ENCODE measurements around the gene ALDH3A1. TPM values are rescaled to one million over a fixed set of nuclear protein-coding genes. Genes with fewer than 3 reads are reported as not detected.

ALDH3A1 gene
- total RNA-seq, 2 donors from 2014 or later: 3.7 to 6.6 TPM

DNA sequence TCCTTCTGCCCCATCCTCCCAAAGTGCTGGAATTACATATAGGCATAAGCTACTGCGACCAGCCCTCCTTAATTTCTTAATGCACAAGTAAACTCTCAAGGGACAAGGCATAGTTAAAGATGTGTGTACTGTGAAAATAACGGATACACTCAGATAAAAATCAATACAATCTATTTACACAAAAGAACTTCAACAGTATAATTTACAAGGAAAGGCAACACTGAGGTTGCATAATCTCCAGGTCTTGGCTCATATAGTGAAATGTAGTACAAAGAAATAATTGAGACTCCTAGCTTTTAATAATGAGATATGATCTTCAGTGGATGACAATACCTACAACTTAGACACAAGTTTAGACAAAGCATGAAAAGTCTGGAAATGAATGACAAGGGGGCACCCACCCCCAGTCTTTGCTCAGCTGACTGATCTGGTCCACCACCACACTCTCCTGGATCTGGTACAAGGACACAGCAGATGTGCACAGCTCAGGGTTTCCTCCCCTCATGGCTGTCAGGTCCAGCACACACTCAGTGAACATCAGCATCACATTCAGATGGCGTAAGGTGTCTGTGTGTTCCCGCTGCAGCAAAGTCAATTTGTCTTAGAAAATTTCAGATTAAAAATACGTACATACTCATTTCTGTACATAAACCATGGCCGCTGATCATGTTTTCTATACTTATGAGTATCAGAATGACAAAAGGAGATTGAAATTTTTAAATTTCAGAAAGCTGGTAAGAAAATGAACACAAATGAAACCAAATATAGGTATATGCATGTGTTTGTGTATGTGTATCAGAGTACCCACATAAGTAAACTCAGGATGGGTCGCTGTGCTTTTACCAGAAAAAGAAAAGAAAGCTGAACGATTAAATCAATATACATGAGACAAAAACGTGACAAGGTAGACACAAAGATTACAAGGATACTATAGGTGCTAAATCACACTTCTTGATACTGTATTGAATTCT lies 33.7 kb upstream of the ALDH3A1 start:
- no peaks in the 10 kb centered on the region for H3K4me1 ChIP-seq
- no peak for DNase-seq
- no peaks in the 10 kb centered on the region for H3K9me3 ChIP-seq
- no peak overlapping the region for H3K4me3 ChIP-seq
- no peak overlapping the region for H3K9ac ChIP-seq (ENCODE audit: low read depth in 2 of 2, low read length in 2 of 2)
- H3K27ac ChIP-seq: no peak overlapping the region
- TF ChIP-seq, protein P1, sequence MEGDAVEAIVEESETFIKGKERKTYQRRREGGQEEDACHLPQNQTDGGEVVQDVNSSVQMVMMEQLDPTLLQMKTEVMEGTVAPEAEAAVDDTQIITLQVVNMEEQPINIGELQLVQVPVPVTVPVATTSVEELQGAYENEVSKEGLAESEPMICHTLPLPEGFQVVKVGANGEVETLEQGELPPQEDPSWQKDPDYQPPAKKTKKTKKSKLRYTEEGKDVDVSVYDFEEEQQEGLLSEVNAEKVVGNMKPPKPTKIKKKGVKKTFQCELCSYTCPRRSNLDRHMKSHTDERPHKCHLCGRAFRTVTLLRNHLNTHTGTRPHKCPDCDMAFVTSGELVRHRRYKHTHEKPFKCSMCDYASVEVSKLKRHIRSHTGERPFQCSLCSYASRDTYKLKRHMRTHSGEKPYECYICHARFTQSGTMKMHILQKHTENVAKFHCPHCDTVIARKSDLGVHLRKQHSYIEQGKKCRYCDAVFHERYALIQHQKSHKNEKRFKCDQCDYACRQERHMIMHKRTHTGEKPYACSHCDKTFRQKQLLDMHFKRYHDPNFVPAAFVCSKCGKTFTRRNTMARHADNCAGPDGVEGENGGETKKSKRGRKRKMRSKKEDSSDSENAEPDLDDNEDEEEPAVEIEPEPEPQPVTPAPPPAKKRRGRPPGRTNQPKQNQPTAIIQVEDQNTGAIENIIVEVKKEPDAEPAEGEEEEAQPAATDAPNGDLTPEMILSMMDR (IDR thresholded peaks at IDR 0.05): no peak
- intact Hi-C loops (cut with DNase I): no loop called here
- H3K27me3 ChIP-seq: no peaks in the 10 kb centered on the region
- H3K36me3 ChIP-seq: no peaks in the 10 kb centered on the region

DNA sequence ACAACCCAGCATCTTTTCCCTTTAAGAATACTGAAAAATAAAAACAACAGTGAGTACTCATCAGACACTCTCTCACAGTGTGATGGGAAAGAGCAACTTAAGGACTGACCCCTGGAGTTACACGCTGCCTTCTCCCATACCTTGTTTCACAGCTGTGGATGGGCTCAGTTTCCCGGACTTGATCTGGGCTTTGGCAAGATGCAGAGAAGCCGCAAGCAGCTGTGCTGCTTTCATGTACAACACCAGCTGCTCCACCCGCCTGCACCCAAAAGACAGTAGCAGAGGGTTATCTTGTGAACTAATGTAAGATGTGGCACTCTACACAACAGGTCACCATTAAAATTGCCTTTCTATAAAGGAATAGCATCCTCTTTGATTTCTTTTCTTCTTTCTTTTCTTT lies 32.7 kb upstream of the ALDH3A1 start:
- Histone ChIP-seq H3K9ac (ENCODE audit: low read depth in 2 of 2, low read length in 2 of 2) (no peak overlapping the region), H3K9me3 (no peaks in the 10 kb centered on the region), H3K4me1 (no peaks in the 10 kb centered on the region), H3K27ac (no peak overlapping the region), H3K36me3 (no peaks in the 10 kb centered on the region), H3K27me3 (no peaks in the 10 kb centered on the region), H3K4me3 (no peak overlapping the region)
- DNase-seq: no peak
- TF ChIP-seq, protein P1 (IDR thresholded peaks at IDR 0.05): no peak
- intact Hi-C loops (cut with DNase I): no loop called here

DNA sequence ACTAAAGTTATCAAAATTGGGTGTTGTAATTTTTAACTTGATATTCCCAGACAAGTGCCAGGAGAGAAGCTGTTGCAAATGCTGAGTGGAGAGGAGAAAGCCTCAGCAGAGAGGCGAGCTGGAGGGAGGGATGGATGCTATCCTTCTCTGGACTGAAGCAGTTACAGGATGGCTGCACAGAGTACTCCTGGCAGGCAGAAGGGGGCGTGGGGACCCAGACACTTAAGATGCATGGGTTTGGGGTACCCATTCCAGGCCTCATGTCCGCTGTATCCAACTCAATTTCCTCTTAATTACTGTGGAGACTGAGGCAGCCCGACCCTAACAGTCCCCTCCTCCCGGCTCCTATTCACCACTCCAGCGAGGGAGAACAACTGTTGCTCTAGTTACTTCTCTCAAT lies 25.4 kb upstream of the ALDH3A1 start:
- intact Hi-C loops (cut with DNase I): no loop called here
- no peaks in the 10 kb centered on the region for H3K36me3 ChIP-seq

DNA sequence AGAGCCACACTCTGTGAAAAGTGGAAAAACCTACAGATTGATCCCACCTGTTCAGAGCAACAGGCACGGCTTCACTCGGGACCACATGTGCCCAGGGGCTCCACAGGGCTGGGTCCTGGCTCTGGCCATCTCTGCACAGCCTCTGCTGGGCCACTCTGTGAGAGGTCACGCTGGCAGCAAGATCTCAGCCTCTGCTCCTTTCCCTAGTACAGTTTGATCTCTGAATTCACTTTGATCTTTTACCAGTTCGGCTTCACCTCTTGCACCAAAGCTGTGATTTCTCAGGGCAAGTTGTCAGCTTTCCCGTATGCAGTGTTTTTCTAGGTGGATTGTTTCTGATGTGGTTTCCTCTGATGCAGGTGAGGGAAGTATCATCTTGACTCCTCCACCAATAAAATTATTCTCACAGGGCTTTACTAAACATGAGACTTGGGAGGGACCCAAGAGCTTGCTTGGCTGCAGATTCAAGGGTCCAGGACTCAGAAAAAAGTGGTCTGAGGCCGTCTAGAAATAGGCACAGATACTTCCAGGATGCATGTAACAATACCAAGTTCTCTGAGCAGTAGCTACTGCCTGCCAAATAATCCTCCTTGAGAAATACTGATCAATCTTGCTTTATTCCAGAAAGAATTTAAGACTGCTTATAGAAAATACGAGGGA lies 24.0 kb upstream of the ALDH3A1 start:
- no peak for DNase-seq
- Histone ChIP-seq H3K4me3 (no peak overlapping the region), H3K9me3 (no peaks in the 10 kb centered on the region), H3K36me3 (no peaks in the 10 kb centered on the region), H3K9ac (ENCODE audit: low read depth in 2 of 2, low read length in 2 of 2) (no peak overlapping the region), H3K4me1 (no peaks in the 10 kb centered on the region), H3K27ac (no peak overlapping the region), H3K27me3 (no peaks in the 10 kb centered on the region)
- TF ChIP-seq, protein P1 (IDR thresholded peaks at IDR 0.05): no peak
- intact Hi-C loops (cut with DNase I): no loop called here

More for the DNA sequence above, 25.4 kb upstream of the ALDH3A1 start:
- Histone ChIP-seq H3K4me1 (no peaks in the 10 kb centered on the region), H3K9me3 (no peaks in the 10 kb centered on the region), H3K4me3 (no peak overlapping the region), H3K27ac (no peak overlapping the region), H3K27me3 (no peaks in the 10 kb centered on the region), H3K9ac (ENCODE audit: low read depth in 2 of 2, low read length in 2 of 2) (no peak overlapping the region)
- no peak for DNase-seq
- TF ChIP-seq, protein P1 (IDR thresholded peaks at IDR 0.05): no peak

DNA sequence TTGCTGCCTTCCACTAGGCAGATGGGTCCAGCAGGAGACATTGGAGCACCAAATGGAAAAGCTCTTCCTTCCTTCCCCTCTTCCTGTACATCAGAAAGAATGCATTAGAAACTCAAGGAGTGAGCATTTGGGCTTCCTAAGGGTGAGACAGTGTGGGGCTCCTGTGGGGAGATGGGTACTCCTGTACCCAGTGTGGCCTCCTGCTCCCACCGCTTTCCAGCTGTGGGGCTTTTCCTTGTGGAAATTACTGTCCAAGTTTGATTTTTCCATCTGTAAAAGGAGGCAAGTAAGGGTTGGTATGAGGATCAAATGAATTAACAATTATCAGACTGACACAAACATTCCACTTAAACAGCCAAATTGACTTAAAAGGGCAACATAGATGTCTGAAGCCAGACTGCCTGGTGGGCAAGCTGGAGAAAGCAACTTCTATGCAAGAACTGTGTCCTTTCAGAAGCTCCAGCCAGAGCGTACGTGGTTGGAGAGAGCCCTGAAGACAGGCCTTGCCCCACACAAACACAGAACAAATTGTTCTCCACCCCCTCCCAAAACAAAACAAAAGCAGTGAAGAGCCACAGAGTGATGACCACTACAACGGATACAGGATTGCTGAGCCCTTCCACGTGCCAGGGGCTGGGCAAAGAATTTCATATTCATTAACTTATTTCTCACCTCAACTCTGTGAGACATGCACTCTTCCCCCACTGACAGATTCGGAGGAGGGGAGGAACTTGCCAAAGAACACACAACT lies 23.1 kb upstream of the ALDH3A1 start:
- H3K27ac ChIP-seq: no peak overlapping the region
- H3K9ac ChIP-seq (ENCODE audit: low read depth in 2 of 2, low read length in 2 of 2): no peak overlapping the region
- intact Hi-C loops (cut with DNase I): no loop called here
- no peaks in the 10 kb centered on the region for H3K36me3 ChIP-seq
- DNase-seq: no peak
- no peaks in the 10 kb centered on the region for H3K27me3 ChIP-seq
- no peaks in the 10 kb centered on the region for H3K9me3 ChIP-seq
- no peaks in the 10 kb centered on the region for H3K4me1 ChIP-seq
- TF ChIP-seq, protein P1 (IDR thresholded peaks at IDR 0.05): no peak
- no peak overlapping the region for H3K4me3 ChIP-seq

All from colonic mucosa (tissue), 4 donors.